Aortic smooth muscle cell (primary cell): ENCODE data around the gene DNAJB6. TPM values are rescaled to one million over a fixed set of nuclear protein-coding genes. Genes with fewer than 3 reads are reported as not detected.

Experiments used
- total RNA-seq: library from RNA; depleted of rRNA; stranded (reverse); fragments of >200 nt; gene quantifications from 2 replicates; pipeline ENCODE4 v1.2.3, GENCODE V29; 2014

Gene DNAJB6
- total RNA-seq = 83.3 and 84.7 TPM in 2 replicates

DNA sequence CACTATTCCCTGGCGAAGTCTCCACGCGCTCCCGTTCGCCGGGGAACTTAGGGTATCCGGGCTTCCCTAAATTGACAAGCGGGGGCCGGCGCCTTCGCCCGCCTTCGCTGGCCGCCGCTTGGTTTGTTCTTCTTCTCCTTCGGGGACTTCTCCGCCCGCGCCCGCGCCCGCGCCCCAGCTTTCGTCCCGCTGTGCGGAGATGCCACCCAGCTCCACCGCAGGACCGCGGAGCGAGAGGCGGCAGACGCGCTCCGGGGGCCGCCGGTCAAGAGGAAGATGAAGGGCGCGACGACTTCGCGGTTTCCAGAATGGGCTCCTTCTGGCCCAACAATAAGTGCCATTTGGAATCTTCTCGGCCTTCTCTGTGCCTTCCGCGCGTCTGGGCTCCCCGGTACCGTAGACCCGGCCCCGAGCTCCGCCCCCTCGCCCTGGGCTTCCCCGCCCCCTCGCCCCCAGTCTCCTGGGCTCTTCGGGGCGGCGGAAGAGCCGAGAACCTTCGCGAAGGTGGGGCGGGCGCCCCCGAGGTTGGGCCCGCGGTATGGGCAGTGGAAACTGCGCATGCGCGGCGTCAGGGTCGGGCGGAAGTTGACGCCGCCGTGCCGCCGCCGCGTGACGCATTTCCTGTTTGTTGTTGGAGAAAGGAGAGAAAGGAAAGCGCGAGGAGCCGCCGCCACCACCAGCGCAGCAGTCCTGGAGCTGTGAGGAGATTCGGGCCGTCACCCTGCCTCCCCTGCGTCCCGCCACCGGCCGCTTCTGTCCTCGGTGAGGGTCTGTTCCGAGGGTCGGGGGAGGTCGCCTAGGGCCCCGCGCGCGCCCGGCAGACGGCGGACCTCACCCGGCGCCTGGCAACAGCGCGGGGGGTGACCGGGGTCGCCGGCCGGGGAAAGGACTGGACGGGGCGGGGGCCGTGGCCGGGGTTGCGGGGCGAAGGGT, at the start of gene DNAJB6:
DNAJB6 (plus strand) TSS at position 622 of the 933 bp plus-strand sequence. CDS start 21,569 bp downstream, outside the sequence.

Other genes starting within 250 kb of the DNAJB6 start
- 74.0 and 82.6 TPM in 2 replicates for gene UBE3C, start 198.1 kb upstream of the DNAJB6 start, total RNA-seq